H9 (cell line): Measurements from ENCODE around the gene STX16. TPM values are rescaled to one million over a fixed set of nuclear protein-coding genes. Genes with fewer than 3 reads are reported as not detected.

Experiments
- DNase-seq: peaks from one replicate; pipeline ENCODE4 v3.0.0-alpha.2; 2017
- H2AFZ ChIP-seq: one replicate; pipeline ENCODE4 v1.6.1; 2013; ENCODE audit warnings: mild to moderate bottlenecking, low read length, control low read depth, moderate library complexity
- H2AK5ac ChIP-seq: 2 replicates; pipeline ENCODE4 v1.6.1; 2013; ENCODE audit warnings: low read length, control low read depth, mixed read lengths; ENCODE audit not compliant: insufficient read length
- H2BK120ac ChIP-seq: one replicate; pipeline ENCODE4 v1.6.1; 2013; ENCODE audit warnings: low read depth, mild to moderate bottlenecking, low read length, control low read depth, inconsistent platforms; ENCODE audit not compliant: poor library complexity, severe bottlenecking
- H2BK12ac ChIP-seq: 2 replicates; pipeline ENCODE4 v1.6.1; 2013; ENCODE audit warnings: low read length, control low read depth, mixed read lengths, low read depth; ENCODE audit not compliant: insufficient read length
- H2BK15ac ChIP-seq: 2 replicates; pipeline ENCODE4 v1.6.1; 2013; ENCODE audit warnings: low read depth, low read length, control low read depth
- H2BK20ac ChIP-seq: one replicate; pipeline ENCODE4 v1.6.1; 2013; ENCODE audit warnings: low read depth, mild to moderate bottlenecking, low read length, control low read depth, inconsistent platforms; ENCODE audit not compliant: poor library complexity, severe bottlenecking
- H2BK5ac ChIP-seq: 2 replicates; pipeline ENCODE4 v1.6.1; 2013; ENCODE audit warnings: low read length, control low read depth, mixed read lengths; ENCODE audit not compliant: insufficient read length
- H3K14ac ChIP-seq: 2 replicates; pipeline ENCODE4 v1.6.1; 2013; ENCODE audit warnings: low read length, control low read depth; ENCODE audit not compliant: insufficient read depth
- H3K18ac ChIP-seq: 2 replicates; pipeline ENCODE4 v1.6.1; 2013; ENCODE audit warnings: low read depth, mild to moderate bottlenecking, mixed read lengths, low read length, control low read depth; ENCODE audit not compliant: insufficient read length
- H3K23ac ChIP-seq: 2 replicates; pipeline ENCODE4 v1.6.1; 2013; ENCODE audit warnings: low read length, control low read depth, mixed read lengths, low read depth; ENCODE audit not compliant: insufficient read length
- H3K23me2 ChIP-seq: 2 replicates; pipeline ENCODE4 v1.6.1; 2013; ENCODE audit warnings: low read depth, mild to moderate bottlenecking, mixed read lengths, low read length, control low read depth; ENCODE audit not compliant: insufficient read length, poor library complexity, severe bottlenecking
- H3K27ac ChIP-seq: 2 replicates; pipeline ENCODE4 v1.5.1; 2013; ENCODE audit warnings: low read length, control low read depth, mixed read lengths, low read depth; ENCODE audit not compliant: insufficient read length
- H3K27me3 ChIP-seq: 2 replicates; pipeline ENCODE4 v1.6.1; 2013; ENCODE audit warnings: low read length, control low read depth, inconsistent platforms; ENCODE audit not compliant: insufficient read depth
- H3K4ac ChIP-seq: 2 replicates; pipeline ENCODE4 v1.6.1; 2013; ENCODE audit warnings: low read depth, mild to moderate bottlenecking, control low read depth, inconsistent platforms, low read length, moderate library complexity
- H3K4me1 ChIP-seq: 2 replicates; pipeline ENCODE4 v1.6.1; 2013; ENCODE audit warnings: low read length, control low read depth, inconsistent platforms; ENCODE audit not compliant: insufficient read depth
- H3K4me2 ChIP-seq: 2 replicates; pipeline ENCODE4 v1.6.1; 2013; ENCODE audit warnings: low read length, control low read depth, mixed read lengths; ENCODE audit not compliant: insufficient read length, insufficient read depth
- H3K56ac ChIP-seq: 2 replicates; pipeline ENCODE4 v1.6.1; 2013; ENCODE audit warnings: low read depth, mild to moderate bottlenecking, mixed read lengths, low read length, control low read depth; ENCODE audit not compliant: insufficient read length
- H3K79me1 ChIP-seq: 2 replicates; pipeline ENCODE4 v1.6.1; 2013; ENCODE audit warnings: low read depth, mild to moderate bottlenecking, moderate library complexity, low read length, control low read depth, inconsistent platforms; ENCODE audit not compliant: insufficient read depth, poor library complexity, severe bottlenecking
- H3K79me2 ChIP-seq: 2 replicates; pipeline ENCODE4 v1.6.1; 2013; ENCODE audit warnings: low read length, control low read depth, inconsistent platforms; ENCODE audit not compliant: insufficient read depth
- H3K9ac ChIP-seq: 2 replicates; pipeline ENCODE4 v1.6.1; 2013; ENCODE audit warnings: low read length, control low read depth, mixed read lengths; ENCODE audit not compliant: insufficient read length; ENCODE audit errors: extremely low read depth
- H3K9me3 ChIP-seq: one replicate; pipeline ENCODE4 v1.6.1; 2013; ENCODE audit warnings: low read depth, low read length, inconsistent platforms; ENCODE audit not compliant: control insufficient read depth
- H3T11ph ChIP-seq: one replicate; pipeline ENCODE4 v1.6.1; 2013; ENCODE audit warnings: mild to moderate bottlenecking, low read length, control low read depth, inconsistent platforms
- H4K20me1 ChIP-seq: one replicate; pipeline ENCODE4 v1.6.1; 2013; ENCODE audit not compliant: control insufficient read depth, insufficient read length, insufficient read depth
- H4K5ac ChIP-seq: 2 replicates; pipeline ENCODE4 v1.6.1; 2013; ENCODE audit warnings: low read depth, mild to moderate bottlenecking, mixed read lengths, low read length, control low read depth; ENCODE audit not compliant: insufficient read length
- H4K8ac ChIP-seq: replicated peaks from 2 replicates; pipeline ENCODE4 v1.6.1; 2013; ENCODE audit warnings: low read length, control low read depth, mixed read lengths, low read depth; ENCODE audit not compliant: insufficient read length
- H4K91ac ChIP-seq: 2 replicates; pipeline ENCODE4 v1.6.1; 2013; ENCODE audit warnings: low read depth, mild to moderate bottlenecking, moderate library complexity, mixed read lengths, low read length, control low read depth; ENCODE audit not compliant: insufficient read length
- H3K27ac Mint-ChIP-seq, 3 experiments: 2 replicates in 2 of 3; 3 replicates in 1 of 3; pipeline ENCODE4 v1.8.0; 2020 to 2021; ENCODE audit warnings: mixed read lengths in 3 of 3, mild to moderate bottlenecking in 1 of 3, moderate library complexity in 1 of 3
- H3K27me3 Mint-ChIP-seq: 2 replicates; pipeline ENCODE4 v1.8.0; 2021; ENCODE audit warnings: low read depth, mild to moderate bottlenecking, moderate library complexity, mixed read lengths
- H3K36me3 Mint-ChIP-seq, 3 experiments: 2 replicates in 2 of 3; 3 replicates in 1 of 3; pipeline ENCODE4 v1.8.0; 2020 to 2021; ENCODE audit warnings: low read depth in 3 of 3, mixed read lengths in 3 of 3; ENCODE audit not compliant: insufficient read depth in 1 of 3
- H3K4me1 Mint-ChIP-seq, 2 experiments: 2 replicates each; pipeline ENCODE4 v1.8.0; 2020; ENCODE audit warnings: mixed read lengths in 2 of 2
- H3K4me3 Mint-ChIP-seq, 2 experiments: 2 replicates in 1 of 2; 3 replicates in 1 of 2; pipeline ENCODE4 v1.8.0; 2020 to 2021; ENCODE audit warnings: mild to moderate bottlenecking in 2 of 2, mixed read lengths in 2 of 2, moderate library complexity in 1 of 2
- H3K9me3 Mint-ChIP-seq, 2 experiments: 2 replicates in 1 of 2; 3 replicates in 1 of 2; pipeline ENCODE4 v1.8.0; 2020; ENCODE audit warnings: mild to moderate bottlenecking in 2 of 2, mixed read lengths in 2 of 2, moderate library complexity in 1 of 2
- WGBS: extraction: QIAGEN DNeasy Blood & Tissue Kit; methylation state at CpG from one replicate; pipeline ENCODE4 v1.1.7; 2013; ENCODE audit warnings: missing lambda C conversion rate, low lambda C conversion rate, mixed read lengths; ENCODE audit not compliant: insufficient read length; ENCODE audit errors: extremely low coverage; 5-methylcytosine and 5-hydroxymethylcytosine counted together
- total RNA-seq: library from RNA; stranded (reverse); gene quantifications from 2 replicates; pipeline ENCODE4 v1.2.1, GENCODE V29; 2021
- TF ChIP-seq, protein P1 (sequence below): fragments of 200-600 bp; sonication (generic); conservative IDR thresholded peaks from 3 replicates; pipeline ENCODE4 v1.8.0; 2021; ENCODE audit warnings: antibody characterized with exemption, mild to moderate bottlenecking

The STX16 gene
- total RNA-seq, 1 experiment from 2014 or later, result 87.8 TPM

DNA sequence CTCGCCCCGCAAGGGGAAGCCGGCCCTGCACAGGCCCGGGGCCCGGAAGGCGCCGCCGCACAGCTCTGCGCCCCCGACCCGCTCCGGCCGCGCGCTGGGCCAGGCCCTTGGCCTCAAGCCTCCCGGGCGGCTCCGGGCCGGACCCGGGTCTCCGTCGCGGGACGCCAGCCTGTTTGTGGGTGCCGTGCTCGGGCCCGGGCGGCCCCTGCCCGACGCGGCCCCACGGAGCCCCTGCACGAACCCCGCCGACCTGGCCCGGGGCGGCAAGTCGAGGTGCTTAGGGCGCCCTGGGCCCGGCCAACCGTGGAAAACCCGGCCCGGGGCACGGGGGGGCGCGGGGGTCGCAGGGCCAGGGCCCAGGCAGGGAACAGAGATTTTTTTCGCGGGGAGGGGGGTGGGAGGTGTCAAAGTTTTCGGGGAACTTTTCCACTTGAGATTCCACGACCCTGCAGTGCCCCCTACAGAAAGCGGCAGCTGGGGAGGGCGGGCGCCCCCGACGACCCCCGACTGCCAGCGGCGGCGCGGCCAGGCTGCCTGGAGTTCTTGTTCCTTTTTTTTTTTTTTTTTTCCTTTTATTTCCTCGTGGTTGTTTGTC is 805 bp upstream of the STX16 start:
- Histone ChIP-seq H4K5ac (no peak overlapping the region), H3K79me2 (peaks cover 8% of the 10 kb centered on the region; the same call in 1 of the 2 replicates), H3K9me3 (no peaks in the 10 kb centered on the region), H4K20me1 (no peaks in the 10 kb centered on the region), H3K27ac (no peak overlapping the region), H3K56ac (no peak overlapping the region), H3K23ac (no peak overlapping the region), H3K4me2 (peak overlapping the region; percentile 49), H2BK20ac (no peak overlapping the region), H3K9ac (no peak overlapping the region), H3K4me1 (peaks cover 1% of the 10 kb centered on the region; the same call in 1 of the 2 replicates), H3K18ac (no peak overlapping the region), H2AK5ac (no peak overlapping the region), H3K79me1 (no peaks in the 10 kb centered on the region), H3K27me3 (no peaks in the 10 kb centered on the region; the same call in 1 of the 2 replicates), H3K14ac (no peak overlapping the region), H2BK120ac (no peak overlapping the region), H4K8ac (no peak overlapping the region), H2BK5ac (no peak overlapping the region), H3T11ph (no peak overlapping the region), H3K23me2 (peaks cover 21% of the 10 kb centered on the region), H2BK15ac (no peak overlapping the region), H4K91ac (no peak overlapping the region), H2BK12ac (no peak overlapping the region), H3K4ac (no peak overlapping the region), H2AFZ (no peak overlapping the region)
- no CpG with 5 or more reads among the region's 62 CpGs for WGBS
- no peak overlapping the region; a peak in 1 of 7 replicates for H3K27ac Mint-ChIP-seq
- peaks cover 2% of the 10 kb centered on the region; the same call in 1 of the 2 replicates for H3K27me3 Mint-ChIP-seq
- peak; percentile 44 for DNase-seq
- peak overlapping the region; percentile 95 to 98 for H3K4me3 Mint-ChIP-seq
- TF ChIP-seq, protein P1, sequence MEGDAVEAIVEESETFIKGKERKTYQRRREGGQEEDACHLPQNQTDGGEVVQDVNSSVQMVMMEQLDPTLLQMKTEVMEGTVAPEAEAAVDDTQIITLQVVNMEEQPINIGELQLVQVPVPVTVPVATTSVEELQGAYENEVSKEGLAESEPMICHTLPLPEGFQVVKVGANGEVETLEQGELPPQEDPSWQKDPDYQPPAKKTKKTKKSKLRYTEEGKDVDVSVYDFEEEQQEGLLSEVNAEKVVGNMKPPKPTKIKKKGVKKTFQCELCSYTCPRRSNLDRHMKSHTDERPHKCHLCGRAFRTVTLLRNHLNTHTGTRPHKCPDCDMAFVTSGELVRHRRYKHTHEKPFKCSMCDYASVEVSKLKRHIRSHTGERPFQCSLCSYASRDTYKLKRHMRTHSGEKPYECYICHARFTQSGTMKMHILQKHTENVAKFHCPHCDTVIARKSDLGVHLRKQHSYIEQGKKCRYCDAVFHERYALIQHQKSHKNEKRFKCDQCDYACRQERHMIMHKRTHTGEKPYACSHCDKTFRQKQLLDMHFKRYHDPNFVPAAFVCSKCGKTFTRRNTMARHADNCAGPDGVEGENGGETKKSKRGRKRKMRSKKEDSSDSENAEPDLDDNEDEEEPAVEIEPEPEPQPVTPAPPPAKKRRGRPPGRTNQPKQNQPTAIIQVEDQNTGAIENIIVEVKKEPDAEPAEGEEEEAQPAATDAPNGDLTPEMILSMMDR, result no peak
- H3K9me3 Mint-ChIP-seq, result no peaks in the 10 kb centered on the region; a peak in 1 of 5 replicates
- peaks cover 0 to 5% (median 2%) of the 10 kb centered on the region in 3 experiments; a peak in 4 of 7 replicates for H3K36me3 Mint-ChIP-seq
- H3K4me1 Mint-ChIP-seq, result peaks cover 24% of the 10 kb centered on the region in 2 experiments
